ENCODE data around the gene BEX4.

The BEX4 gene

GRCh38 chrX:103240155-103240554 is 25.2 kb downstream of the BEX4 start:
- no peak for DNase-seq

DNA sequence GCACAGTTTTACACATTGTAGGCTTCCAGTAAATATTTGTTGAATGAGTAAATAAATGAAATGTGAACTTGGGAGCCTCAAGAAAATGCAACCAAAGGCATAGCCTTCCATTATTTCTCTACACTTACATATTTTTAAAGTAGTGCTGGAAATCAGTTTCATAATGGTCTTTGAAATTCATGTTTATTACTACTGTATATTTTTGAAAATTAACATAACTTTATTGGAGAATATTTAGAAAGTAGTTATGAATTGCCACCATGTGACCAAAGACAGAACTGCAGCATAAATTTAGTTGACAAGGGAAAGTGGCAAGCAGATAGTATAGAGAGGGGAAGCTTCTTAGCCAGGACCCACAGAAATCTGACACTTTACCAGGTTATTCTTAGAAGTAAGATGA is 33.6 kb downstream of the BEX4 start:
- DNase-seq, result no peak

DNA sequence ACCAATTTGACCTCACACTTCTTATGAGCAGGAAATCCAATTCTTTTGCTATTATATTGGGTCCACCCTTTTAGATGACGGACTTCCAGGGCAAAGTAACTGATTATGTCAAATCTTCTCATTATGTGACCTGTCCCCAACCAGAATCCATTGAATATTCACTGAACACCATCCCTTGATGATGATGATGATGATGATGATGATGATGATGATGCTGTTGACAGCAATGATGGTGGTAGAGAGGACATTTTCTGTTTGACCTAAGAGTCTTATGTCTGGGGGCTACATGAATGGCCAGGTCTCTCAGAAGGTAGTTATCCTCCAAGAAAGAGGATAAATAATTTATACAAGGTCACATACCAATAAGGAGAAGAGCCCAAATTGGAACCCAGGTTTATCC is 34.9 kb downstream of the BEX4 start:
- DNase-seq, result no peak

DNA sequence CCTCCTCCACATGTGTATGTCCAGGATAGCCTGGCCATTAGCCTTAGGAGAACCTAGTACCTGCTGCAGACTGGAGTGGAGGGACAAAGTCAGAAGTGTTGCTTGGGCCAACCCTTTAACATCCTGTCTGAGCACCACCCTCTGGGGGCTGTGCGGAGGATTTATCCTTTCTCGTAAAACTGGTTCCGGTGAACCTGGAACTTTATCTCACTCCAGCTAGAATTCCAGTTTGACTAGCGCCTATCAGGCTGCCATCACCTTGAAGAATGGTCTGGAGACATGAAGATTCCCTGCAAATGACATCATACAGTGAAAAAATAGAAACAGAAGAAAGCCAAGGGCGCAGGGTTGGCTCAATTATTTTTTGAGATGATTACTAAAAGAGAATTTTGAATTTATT is 36.1 kb downstream of the BEX4 start:
- DNase-seq, result no peak

- no peak for DNase-seq
Observed at GRCh38 chrX:103253608-103254007, 38.7 kb downstream of the BEX4 start.

- DNase-seq, result no peak
Observed at GRCh38 chrX:103254171-103254824, 39.4 kb downstream of the BEX4 start.

GRCh38 chrX:103254921-103255493 is 40.1 kb downstream of the BEX4 start, which contains the start of gene TCEAL8:
Gene TCEAL8 (minus strand): TSS chrX:103255155. CDS start chrX:103253979, 1,176 bp downstream.
- peak; percentile 6 to 46 for DNase-seq

GRCh38 chrX:103256651-103257050 is 41.7 kb downstream of the BEX4 start:
- DNase-seq, result no peak

GRCh38 chrX:103258275-103258674 is 43.4 kb downstream of the BEX4 start:
- no peak for DNase-seq

All from cerebellar nuclear complex (tissue), 1 donor.